SK-N-SH (cell line): ENCODE data around the gene VEZF1. TPM values are rescaled to one million over a fixed set of nuclear protein-coding genes. Genes with fewer than 3 reads are reported as not detected.

Experiments
- CTCF ChIA-PET: fragments of 300-600, 350-600 bp; formaldehyde crosslinking; extraction: SDS; loops from one replicate; lab custom pipeline; 2021; lab: Yijun Ruan, JAX
- POLR2A ChIA-PET: fragments of 350-600 bp; sonication (Branson Sonifier 250); formaldehyde crosslinking; extraction: SDS; loops from one replicate; lab custom pipeline; 2020; ENCODE audit warnings: antibody characterized with exemption, inconsistent platforms; lab: Yijun Ruan, JAX
- DNase-seq: peaks from one replicate; pipeline ENCODE4 v3.0.0; 2012
- H2AFZ ChIP-seq: fragments of 200-600 bp; sonication (generic); 2 replicates; pipeline ENCODE4 v1.8.1; 2016; ENCODE audit warnings: antibody characterized with exemption, mild to moderate bottlenecking, low read depth
- H3F3A ChIP-seq: fragments of 200-600 bp; sonication (generic); replicated peaks from 2 replicates; pipeline ENCODE3; 2016; ENCODE audit warnings: antibody characterized with exemption, mild to moderate bottlenecking; ENCODE audit not compliant: insufficient read depth
- H3K27ac ChIP-seq, 2 experiments: fragments of 200-500 bp in 1 of 2; fragments of 200-600 bp in 1 of 2; sonication (Bioruptor generic) in 1 of 2; sonication (generic), shearing (Covaris generic) in 1 of 2; 2 replicates each; pipeline versions ENCODE4 v1.5.1 to v1.6.1; 2014 to 2016; ENCODE audit warnings: low read depth in 2 of 2, inconsistent platforms in 1 of 2, low read length in 1 of 2, mild to moderate bottlenecking in 1 of 2, mixed read lengths in 1 of 2
- H3K27me3 ChIP-seq: fragments of 200-600 bp; sonication (generic), shearing (Covaris generic); 2 replicates; pipeline ENCODE4 v1.6.1; 2016; ENCODE audit warnings: mixed run types; ENCODE audit not compliant: insufficient read depth
- H3K36me3 ChIP-seq, 2 experiments: fragments of 200-500 bp in 1 of 2; fragments of 200-600 bp in 1 of 2; sonication (Bioruptor generic) in 1 of 2; sonication (generic) in 1 of 2; replicated peaks in 1 of 2; 2 replicates each; pipeline versions ENCODE3 to v1.5.1; 2014 to 2016; ENCODE audit warnings: low read length in 1 of 2, mild to moderate bottlenecking in 1 of 2; ENCODE audit not compliant: insufficient read depth in 2 of 2, control insufficient read depth in 1 of 2
- H3K4me1 ChIP-seq, 2 experiments: fragments of 200-500 bp in 1 of 2; fragments of 200-600 bp in 1 of 2; sonication (Bioruptor generic) in 1 of 2; sonication (generic), shearing (Covaris generic) in 1 of 2; 2 replicates each; pipeline versions ENCODE4 v1.5.1 to v1.6.1; 2014 to 2016; ENCODE audit warnings: low read depth in 1 of 2, low read length in 1 of 2, mixed run types in 1 of 2; ENCODE audit not compliant: insufficient read depth in 2 of 2, control insufficient read depth in 1 of 2
- H3K4me2 ChIP-seq: fragments of 200-600 bp; sonication (generic), shearing (Covaris generic); 2 replicates; pipeline ENCODE4 v1.6.1; 2017; ENCODE audit warnings: mixed run types
- H3K4me3 ChIP-seq, 2 experiments: fragments of 200-500 bp in 1 of 2; fragments of 200-600 bp in 1 of 2; sonication (Bioruptor generic) in 1 of 2; sonication (generic), shearing (Covaris generic) in 1 of 2; 2 replicates each; pipeline versions ENCODE4 v1.5.1 to v1.8.1; 2014 to 2016; ENCODE audit warnings: low read depth in 2 of 2, inconsistent platforms in 1 of 2, low read length in 1 of 2, mild to moderate bottlenecking in 1 of 2, mixed read lengths in 1 of 2, moderate library complexity in 1 of 2
- H3K79me2 ChIP-seq: fragments of 200-600 bp; sonication (generic); 2 replicates; pipeline ENCODE4 v1.8.1; 2017; ENCODE audit warnings: mild to moderate bottlenecking; ENCODE audit not compliant: insufficient read depth
- H3K9ac ChIP-seq: fragments of 200-600 bp; sonication (generic); 2 replicates; pipeline ENCODE4 v1.6.1; 2017; ENCODE audit warnings: mixed run types
- H3K9me2 ChIP-seq: fragments of 200-600 bp; sonication (generic); 2 replicates; pipeline ENCODE4 v1.6.1; 2017; ENCODE audit warnings: mixed run types
- H3K9me3 ChIP-seq: fragments of 200-600 bp; sonication (generic); 2 replicates; pipeline ENCODE4 v1.6.1; 2017; ENCODE audit warnings: mixed run types, mild to moderate bottlenecking, moderate library complexity
- H4K20me1 ChIP-seq: fragments of 200-600 bp; sonication (generic); 2 replicates; pipeline ENCODE4 v1.6.1; 2017; ENCODE audit warnings: mild to moderate bottlenecking, mixed run types; ENCODE audit not compliant: insufficient read depth
- CHD2 ChIP-seq: fragments of 150-350 bp; IDR thresholded peaks from 2 replicates; pipeline ENCODE4 v1.6.1; 2018; ENCODE audit warnings: low read length; ENCODE audit not compliant: partially characterized antibody
- MXI1 ChIP-seq: IDR thresholded peaks from 2 replicates; pipeline ENCODE4 v1.6.1; 2012; ENCODE audit warnings: mild to moderate bottlenecking, low read depth, low read length, improper control_type of control experiment
- POLR2AphosphoS5 ChIP-seq: IDR thresholded peaks from 2 replicates; pipeline ENCODE4 v1.6.1; 2012; ENCODE audit warnings: low read depth, low read length
- SMC3 ChIP-seq: IDR thresholded peaks from 2 replicates; pipeline ENCODE4 v1.6.1; 2012; ENCODE audit warnings: low read depth, low read length, improper control_type of control experiment
- TAF1 ChIP-seq: IDR thresholded peaks from 2 replicates; pipeline ENCODE4 v1.6.1; 2012; ENCODE audit warnings: low read depth, mild to moderate bottlenecking, low read length, moderate library complexity, borderline replicate concordance
- YY1 ChIP-seq: IDR thresholded peaks from 2 replicates; pipeline ENCODE4 v1.4.0; 2012; ENCODE audit warnings: low read depth, mild to moderate bottlenecking
- WGBS: methylation state at CpG from one replicate; pipeline ENCODE4 v1.1.6; 2017; ENCODE audit warnings: low lambda C conversion rate; 5-methylcytosine and 5-hydroxymethylcytosine counted together
- polyA plus RNA-seq, 3 experiments: library from polyadenylated mRNA; depleted of rRNA; stranded (reverse); fragments of >200 nt; gene quantifications; 2 replicates each; pipeline ENCODE4 v1.2.3, GENCODE V29; 2012
- TF ChIP-seq, protein P1 (sequence below): IDR thresholded peaks from 2 replicates; pipeline ENCODE4 v1.4.0; 2012; ENCODE audit warnings: low read depth, borderline replicate concordance
- TF ChIP-seq, protein P2 (sequence below): IDR thresholded peaks from 2 replicates; pipeline ENCODE4; 2012

The VEZF1 gene
- polyA plus RNA-seq, 1 of the 3 experiments (the other 2 are of a cell fraction) = 35.1 TPM

DNA sequence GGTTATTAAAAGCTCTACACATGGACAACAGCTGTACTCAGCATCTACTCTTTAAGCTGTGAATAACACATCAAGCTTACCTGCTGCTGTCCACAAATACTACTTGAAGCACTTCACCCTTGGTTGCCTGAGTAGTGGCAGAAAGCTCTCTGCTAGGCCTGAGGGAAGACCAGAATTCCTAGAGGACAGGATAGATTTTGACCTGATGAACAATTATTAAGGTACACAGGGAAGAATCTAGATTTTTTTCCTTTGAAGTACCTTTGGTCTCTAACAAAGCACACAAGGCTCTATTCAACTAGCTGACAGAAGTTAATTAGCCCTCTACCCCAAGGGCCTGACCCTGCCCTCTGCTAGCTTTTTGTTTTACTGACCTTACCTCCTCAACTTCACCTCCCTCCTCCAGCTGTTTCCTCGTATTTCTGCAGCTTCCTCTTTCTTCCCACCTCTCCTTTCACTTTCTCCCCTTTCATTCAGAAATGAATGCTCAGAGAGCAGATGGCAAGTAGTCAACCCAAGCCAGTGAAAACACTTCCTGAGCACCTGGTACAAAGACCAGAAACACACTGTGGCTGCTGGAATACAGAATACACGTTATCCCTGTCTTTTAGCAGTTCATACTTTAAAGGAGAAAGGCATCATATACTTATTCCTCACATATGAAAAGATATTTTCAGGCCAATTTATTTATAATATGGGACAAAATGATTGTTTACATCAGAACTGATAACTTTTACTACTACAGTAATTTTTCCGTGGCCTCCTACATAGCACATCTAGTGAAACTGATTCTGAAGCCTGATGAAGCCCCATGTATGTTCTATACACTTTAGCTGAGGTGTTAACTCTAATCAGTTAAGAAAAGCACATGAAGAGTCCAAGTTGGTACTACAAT, 5.7 kb upstream of the VEZF1 start:
- WGBS = 72% methylated on average over 3 of the region's 3 CpGs
- CTCF ChIA-PET = interaction anchor here (1.0 to 20.5 kb wide), 15 partner anchors 8 to 872 kb away, joined by 3 to 1002 read pairs (median 7); partner anchors contain the start of genes MRPS23 and SRSF1

DNA sequence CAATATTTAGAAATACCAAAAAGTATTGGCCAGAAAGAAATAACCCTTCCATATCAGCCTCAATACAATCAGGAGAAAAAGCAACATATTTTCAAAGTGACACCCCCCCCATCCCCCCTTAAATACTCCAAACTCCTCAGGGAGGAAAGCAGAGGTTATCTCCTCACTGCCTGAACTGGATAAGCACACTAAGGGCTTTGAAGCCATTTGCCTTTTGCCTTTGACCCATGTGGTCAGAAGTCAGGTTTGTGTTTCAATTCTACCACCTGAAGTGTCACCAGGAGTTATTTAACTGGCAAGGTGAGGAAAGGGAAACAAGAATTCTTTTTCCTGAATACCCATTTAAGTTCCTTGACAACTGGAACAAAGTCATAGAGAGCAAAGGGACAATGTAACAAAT, 3.5 kb upstream of the VEZF1 start:
- CTCF ChIA-PET = interaction anchor here (1.0 to 20.5 kb wide), 7 partner anchors 8 to 131 kb away, joined by 3 to 1002 read pairs (median 5); partner anchors contain the start of gene MRPS23
- Histone ChIP-seq H3K4me3 (no peak overlapping the region), H4K20me1 (0 out of 2 replicates have a peak, but pooled peaks cover under 1% of the 10 kb centered on the region), H3K27ac (no peak overlapping the region), H3K9me2 (no peaks in the 10 kb centered on the region), H3K9me3 (no peaks in the 10 kb centered on the region), H3K4me1 (peaks cover 4 to 27% of the 10 kb centered on the region in 2 experiments; a peak in 2 of 4 replicates), H3K79me2 (peaks cover 12% of the 10 kb centered on the region), H3K9ac (no peak overlapping the region), H3K27me3 (no peaks in the 10 kb centered on the region), H3F3A (peaks cover 74% of the 10 kb centered on the region), H3K4me2 (no peak overlapping the region), H3K36me3 (peaks cover 0 to 7% of the 10 kb centered on the region in 2 experiments), H2AFZ (no peak overlapping the region)
- DNase-seq = no peak
- TF ChIP-seq SMC3 = no peak
- 0 out of 2 replicates have a peak, but pooled peaks have one; percentile 16 for TF ChIP-seq TAF1
- no peak for TF ChIP-seq MXI1
- TF ChIP-seq, protein P1, sequence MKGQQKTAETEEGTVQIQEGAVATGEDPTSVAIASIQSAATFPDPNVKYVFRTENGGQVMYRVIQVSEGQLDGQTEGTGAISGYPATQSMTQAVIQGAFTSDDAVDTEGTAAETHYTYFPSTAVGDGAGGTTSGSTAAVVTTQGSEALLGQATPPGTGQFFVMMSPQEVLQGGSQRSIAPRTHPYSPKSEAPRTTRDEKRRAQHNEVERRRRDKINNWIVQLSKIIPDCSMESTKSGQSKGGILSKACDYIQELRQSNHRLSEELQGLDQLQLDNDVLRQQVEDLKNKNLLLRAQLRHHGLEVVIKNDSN = no peak
- no peak for TF ChIP-seq YY1
- POLR2A ChIA-PET = no interaction called here

More for the DNA sequence above, 5.7 kb upstream of the VEZF1 start:
- Histone ChIP-seq H3K36me3 (peaks cover 19 to 27% of the 10 kb centered on the region in 2 experiments), H4K20me1 (no peaks in the 10 kb centered on the region), H3K9ac (no peak overlapping the region), H3K9me3 (no peaks in the 10 kb centered on the region), H3F3A (peaks cover 80% of the 10 kb centered on the region), H3K9me2 (no peaks in the 10 kb centered on the region), H3K27ac (peak overlapping the region in 1 of 2 experiments; percentile 39; a peak in 1 of 4 replicates), H2AFZ (no peak overlapping the region), H3K79me2 (peaks cover 8% of the 10 kb centered on the region), H3K27me3 (no peaks in the 10 kb centered on the region), H3K4me2 (no peak overlapping the region), H3K4me1 (peaks cover 4 to 23% of the 10 kb centered on the region in 2 experiments; a peak in 2 of 4 replicates), H3K4me3 (no peak overlapping the region)
- POLR2A ChIA-PET = interaction anchor here (0.6 to 5.0 kb wide), 8 partner anchors 14 to 257 kb away, joined by 3 to 36 read pairs (median 4); partner anchors contain the start of genes DYNLL2 and SRSF1
- DNase-seq = no peak
- TF ChIP-seq CHD2 (no peak), YY1 (no peak), POLR2AphosphoS5 (peak; percentile 52)
- TF ChIP-seq, protein P2, sequence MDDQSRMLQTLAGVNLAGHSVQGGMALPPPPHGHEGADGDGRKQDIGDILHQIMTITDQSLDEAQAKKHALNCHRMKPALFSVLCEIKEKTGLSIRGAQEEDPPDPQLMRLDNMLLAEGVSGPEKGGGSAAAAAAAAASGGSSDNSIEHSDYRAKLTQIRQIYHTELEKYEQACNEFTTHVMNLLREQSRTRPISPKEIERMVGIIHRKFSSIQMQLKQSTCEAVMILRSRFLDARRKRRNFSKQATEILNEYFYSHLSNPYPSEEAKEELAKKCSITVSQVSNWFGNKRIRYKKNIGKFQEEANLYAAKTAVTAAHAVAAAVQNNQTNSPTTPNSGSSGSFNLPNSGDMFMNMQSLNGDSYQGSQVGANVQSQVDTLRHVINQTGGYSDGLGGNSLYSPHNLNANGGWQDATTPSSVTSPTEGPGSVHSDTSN = no peak
